Transverse colon (tissue), 4 donors: ENCODE measurements around the gene PTGES2. TPM values are rescaled to one million over a fixed set of nuclear protein-coding genes. Genes with fewer than 3 reads are reported as not detected.

Experiments used
- DNase-seq: peaks from one replicate; pipeline ENCODE4 v3.0.0-alpha.2; 2019
- H3K27ac ChIP-seq, 4 donors: fragments of 200-600 bp; sonication (generic); 2 replicates each; pipeline ENCODE4 v1.5.1; 2016 to 2018; ENCODE audit warnings: inconsistent platforms in 4 of 4
- H3K27me3 ChIP-seq: fragments of 200-600 bp; sonication (generic); 2 replicates; pipeline ENCODE4 v1.5.1; 2017; ENCODE audit warnings: inconsistent platforms
- H3K36me3 ChIP-seq, 4 donors: fragments of 200-600 bp; sonication (generic); 2 replicates each; pipeline ENCODE4 v1.5.1; 2017 to 2019; ENCODE audit warnings: inconsistent platforms in 4 of 4
- H3K4me1 ChIP-seq, 4 donors: fragments of 200-600 bp; sonication (generic); 2 replicates each; pipeline ENCODE4 v1.5.1; 2017 to 2020; ENCODE audit warnings: inconsistent platforms in 4 of 4
- H3K4me3 ChIP-seq, 4 donors: fragments of 200-600 bp; sonication (generic); 1 replicate in 1 of 4; 2 replicates in 3 of 4; pipeline versions ENCODE4 v1.5.1 to v1.6.1; 2017 to 2019; ENCODE audit warnings: inconsistent platforms in 4 of 4
- H3K9me3 ChIP-seq, 2 donors: fragments of 200-600 bp; sonication (generic); 2 replicates each; pipeline ENCODE4 v1.5.1; 2017 to 2019; ENCODE audit warnings: inconsistent platforms in 2 of 2
- EP300 ChIP-seq: sonication (generic); formaldehyde crosslinking; IDR thresholded peaks from one replicate; pipeline ENCODE4 v1.6.1; 2017; ENCODE audit warnings: antibody characterized with exemption, low read depth
- POLR2A ChIP-seq: fragments of 450-650 bp; IDR thresholded peaks from one replicate; pipeline ENCODE4 v1.6.1; 2016; ENCODE audit warnings: antibody characterized with exemption, mild to moderate bottlenecking, moderate library complexity
- POLR2AphosphoS5 ChIP-seq, 3 donors: sonication (generic); formaldehyde crosslinking; IDR thresholded peaks; one replicate each; pipeline ENCODE4 v1.6.1; 2016; ENCODE audit warnings: antibody characterized with exemption in 3 of 3
- WGBS, 2 donors: methylation state at CpG; one replicate each; pipeline ENCODE4 v1.1.5; 2018; ENCODE audit warnings: low coverage in 1 of 2; 5-methylcytosine and 5-hydroxymethylcytosine counted together
- in situ Hi-C, 4 donors: fragments of 200-750 bp; cut with MboI; loops; one replicate each; pipeline versions ENCODE4 v1.15.0 to v1.15.1; 2017; ENCODE audit warnings: low sequenced_read_pairs in 3 of 4, low pct_ligation_motif_present in 1 of 4, low pct_unique_long_range_greater_than_20kb in 1 of 4
- intact Hi-C: fragments of 100-400 bp; cut with DNase I; formaldehyde crosslinking; loops from one replicate; pipeline ENCODE4 v1.15.1; 2023; ENCODE audit warnings: low total_unique reads
- total RNA-seq, 4 donors: library from RNA; depleted of rRNA; stranded (reverse); fragments of >200 nt; gene quantifications; one replicate each; pipeline ENCODE4 v1.1.0, GENCODE V29; 2016
- TF ChIP-seq, protein P1 (sequence below), 5 experiments: fragments of 200-600 bp in 3 of 5; fragments of 450-650 bp in 2 of 5; sonication (generic) in 3 of 5; IDR thresholded peaks; 1 replicate in 2 of 5; 2 replicates in 3 of 5; pipeline ENCODE4 v1.5.1; 2016 to 2017; ENCODE audit warnings: antibody characterized with exemption in 5 of 5, inconsistent platforms in 3 of 5, mild to moderate bottlenecking in 2 of 5, moderate library complexity in 1 of 5

Gene PTGES2
- total RNA-seq, 4 donors from 2014 or later, result 109 to 434 (median 164) TPM

DNA sequence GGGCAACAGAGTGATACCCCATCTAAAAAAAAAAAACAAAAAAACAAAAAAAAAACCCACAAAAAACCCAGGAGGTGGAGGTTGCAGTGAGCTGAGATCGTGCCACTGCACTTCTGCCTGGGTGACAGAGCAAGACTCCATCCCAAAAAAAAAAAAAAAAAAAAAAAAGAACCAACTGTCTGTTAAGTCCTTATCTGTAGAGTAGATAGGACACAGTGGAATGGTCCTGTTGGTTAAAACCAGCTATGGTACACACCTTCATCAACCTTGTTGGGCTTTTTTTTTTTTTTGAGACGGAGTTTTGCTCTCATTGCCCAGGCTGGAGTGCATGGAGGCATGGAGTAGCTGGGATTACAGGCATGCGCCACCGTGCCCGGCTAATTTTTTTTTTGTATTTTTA, 47.3 kb downstream of the PTGES2 start:
- no peak for DNase-seq
- Histone ChIP-seq H3K9me3 (no peaks in the 10 kb centered on the region), H3K4me1 (peaks cover 37 to 80% (median 45%) of the 10 kb centered on the region in 4 donors), H3K27ac (peak overlapping the region; percentile 85 to 89 (median 86)), H3K36me3 (no peaks in the 10 kb centered on the region), H3K4me3 (no peak overlapping the region), H3K27me3 (no peaks in the 10 kb centered on the region)
- intact Hi-C loops, result no loop called here
- WGBS, 2 donors, result 92 to 98% methylated on average over 5 of the region's 5 CpGs
- in situ Hi-C loops, result no loop called here
- TF ChIP-seq EP300 (no peak), POLR2AphosphoS5 (IDR thresholded peaks at IDR 0.05) (no peak), POLR2A (no peak)
- TF ChIP-seq, protein P1, sequence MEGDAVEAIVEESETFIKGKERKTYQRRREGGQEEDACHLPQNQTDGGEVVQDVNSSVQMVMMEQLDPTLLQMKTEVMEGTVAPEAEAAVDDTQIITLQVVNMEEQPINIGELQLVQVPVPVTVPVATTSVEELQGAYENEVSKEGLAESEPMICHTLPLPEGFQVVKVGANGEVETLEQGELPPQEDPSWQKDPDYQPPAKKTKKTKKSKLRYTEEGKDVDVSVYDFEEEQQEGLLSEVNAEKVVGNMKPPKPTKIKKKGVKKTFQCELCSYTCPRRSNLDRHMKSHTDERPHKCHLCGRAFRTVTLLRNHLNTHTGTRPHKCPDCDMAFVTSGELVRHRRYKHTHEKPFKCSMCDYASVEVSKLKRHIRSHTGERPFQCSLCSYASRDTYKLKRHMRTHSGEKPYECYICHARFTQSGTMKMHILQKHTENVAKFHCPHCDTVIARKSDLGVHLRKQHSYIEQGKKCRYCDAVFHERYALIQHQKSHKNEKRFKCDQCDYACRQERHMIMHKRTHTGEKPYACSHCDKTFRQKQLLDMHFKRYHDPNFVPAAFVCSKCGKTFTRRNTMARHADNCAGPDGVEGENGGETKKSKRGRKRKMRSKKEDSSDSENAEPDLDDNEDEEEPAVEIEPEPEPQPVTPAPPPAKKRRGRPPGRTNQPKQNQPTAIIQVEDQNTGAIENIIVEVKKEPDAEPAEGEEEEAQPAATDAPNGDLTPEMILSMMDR (IDR thresholded peaks at IDR 0.05), result no peak

DNA sequence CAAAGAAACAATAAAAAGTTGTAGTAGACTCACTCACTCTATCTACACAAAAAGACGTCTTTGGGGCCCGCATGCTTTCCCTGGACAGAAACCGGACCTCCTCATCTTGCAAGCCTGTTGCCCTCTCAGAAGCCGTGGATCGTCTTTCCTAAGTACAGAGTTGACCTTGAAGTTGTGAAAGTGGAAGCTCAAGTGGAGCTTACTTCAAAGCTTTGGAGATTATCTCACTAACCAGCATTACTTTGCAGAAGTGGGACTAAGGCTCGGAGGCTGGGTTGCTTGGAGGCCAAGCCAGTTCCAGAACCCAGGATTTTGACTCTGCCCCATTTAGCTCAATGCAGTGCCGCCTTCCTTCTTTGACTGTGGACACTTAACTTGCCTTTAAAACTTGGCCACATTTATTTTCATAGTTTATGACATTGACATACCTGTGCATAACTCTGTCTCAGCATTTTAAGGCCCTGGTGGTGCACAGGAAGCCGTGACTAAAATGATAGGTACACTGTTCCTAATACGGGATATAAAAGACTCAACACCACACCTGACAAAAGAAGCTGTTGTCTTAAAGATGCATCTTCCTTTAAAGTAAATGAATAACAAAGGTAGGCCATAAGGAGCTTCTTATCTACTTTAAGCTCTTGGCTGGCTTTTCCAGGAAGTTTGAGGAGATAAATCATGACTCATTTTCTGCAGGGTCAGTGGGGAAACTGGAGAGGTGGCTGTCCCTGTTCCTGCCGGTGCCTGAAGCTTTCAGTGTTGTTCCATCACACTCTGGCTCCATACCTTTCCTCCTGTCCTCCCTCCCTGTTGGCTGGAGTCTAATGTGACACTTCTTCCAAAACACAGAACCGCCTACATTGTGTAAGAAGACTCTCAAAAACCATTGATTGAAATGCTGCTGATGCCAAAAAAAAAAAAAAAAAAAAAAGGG, 48.8 kb downstream of the PTGES2 start:
- peak; percentile 62 for DNase-seq
- H3K4me1 ChIP-seq, result peaks cover 40 to 85% (median 51%) of the 10 kb centered on the region in 4 donors
- no peaks in the 10 kb centered on the region for H3K36me3 ChIP-seq
- intact Hi-C loops, result no loop called here
- H3K9me3 ChIP-seq, result no peaks in the 10 kb centered on the region
- no peaks in the 10 kb centered on the region for H3K27me3 ChIP-seq
- peak overlapping the region; percentile 85 to 89 (median 86) for H3K27ac ChIP-seq
- no peak for TF ChIP-seq POLR2A
- peak in 2 of 3 donors; percentile 51 to 67 for TF ChIP-seq POLR2AphosphoS5 (IDR thresholded peaks at IDR 0.05)
- 35 to 80% methylated on average over 3 to 11 of the region's 11 CpGs for WGBS, 2 donors
- in situ Hi-C loops, result no loop called here
- peak overlapping the region in 1 of 4 donors; percentile 18 for H3K4me3 ChIP-seq

DNA sequence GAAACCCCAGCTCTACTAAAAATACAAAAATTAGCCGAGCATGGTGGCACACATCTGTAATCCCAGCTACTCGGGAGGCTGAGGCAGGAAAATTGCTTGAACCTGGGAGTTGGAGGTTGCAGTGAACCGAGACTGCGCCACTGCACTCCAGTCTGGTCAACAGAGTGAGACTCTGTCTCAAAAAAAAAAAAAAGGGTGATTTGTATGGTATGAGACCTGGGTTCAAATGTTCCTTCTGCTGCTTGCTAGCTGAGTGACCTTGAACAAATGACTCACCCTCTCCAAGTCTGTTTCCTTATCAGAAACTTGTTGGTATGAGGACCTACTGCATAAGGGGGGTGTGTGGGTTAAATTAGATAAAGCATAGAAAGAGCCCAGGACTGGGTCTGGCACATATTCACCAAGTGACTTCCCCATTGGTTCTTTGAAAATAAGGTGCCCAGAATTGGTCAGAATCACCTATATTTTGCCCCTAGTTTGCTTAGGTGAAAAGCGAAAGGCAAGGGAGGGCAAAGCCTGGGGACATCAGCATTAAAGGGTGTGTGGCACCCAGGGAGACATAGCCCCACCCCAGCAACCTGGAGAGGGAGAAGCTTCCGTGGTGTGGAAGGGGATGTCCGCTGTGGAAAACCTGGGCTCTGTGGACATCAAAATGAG, 49.6 kb downstream of the PTGES2 start:
- H3K36me3 ChIP-seq, result no peaks in the 10 kb centered on the region
- in situ Hi-C loops (no loop called here), intact Hi-C loops (no loop called here)
- no peak overlapping the region for H3K4me3 ChIP-seq
- no peak for DNase-seq
- TF ChIP-seq, protein P1 (IDR thresholded peaks at IDR 0.05), result no peak
- TF ChIP-seq EP300 (no peak), POLR2AphosphoS5 (IDR thresholded peaks at IDR 0.05) (peak in 1 of 3 donors; percentile 30)
- no peaks in the 10 kb centered on the region for H3K27me3 ChIP-seq
- peak overlapping the region; percentile 85 to 89 (median 86) for H3K27ac ChIP-seq
- WGBS, 2 donors, result 80 to 89% methylated on average over 5 to 7 of the region's 7 CpGs
- peaks cover 47 to 92% (median 59%) of the 10 kb centered on the region in 4 donors for H3K4me1 ChIP-seq
- no peaks in the 10 kb centered on the region for H3K9me3 ChIP-seq

DNA sequence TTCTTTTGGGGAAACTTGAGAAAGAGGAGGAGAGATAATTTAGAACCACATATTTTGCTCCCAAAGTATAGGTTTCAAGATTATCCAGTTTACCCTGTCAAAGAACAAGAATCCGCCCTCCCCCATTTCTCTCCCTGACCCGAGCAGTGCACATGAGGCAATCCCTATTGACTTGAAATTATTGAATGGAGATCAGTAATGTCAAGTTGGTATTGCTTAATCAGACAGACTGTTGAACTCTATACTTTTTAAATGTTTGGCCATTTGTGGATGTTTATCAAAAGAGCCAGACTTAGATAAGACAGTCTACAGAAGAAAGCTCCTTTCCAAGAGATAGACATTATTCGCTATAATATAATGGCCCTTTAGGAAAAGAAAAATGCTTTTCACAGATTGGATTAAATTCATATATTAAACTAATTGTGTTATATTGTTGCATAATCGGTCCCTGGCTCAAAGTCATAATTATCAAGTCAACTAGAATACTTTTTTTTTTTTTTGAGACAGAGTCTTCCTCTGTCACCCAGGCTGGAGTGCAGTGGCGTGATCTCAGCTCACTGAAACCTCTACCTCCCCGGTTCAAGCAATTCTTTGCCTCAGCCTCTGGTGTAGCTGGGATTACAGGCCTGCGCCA, 54.2 kb downstream of the PTGES2 start:
- in situ Hi-C loops (no loop called here), intact Hi-C loops (loop anchor here (1.0 kb wide), 1 partner anchor 19 kb away; no protein-coding TSS in a partner anchor)
- Histone ChIP-seq H3K4me1 (peaks cover 46 to 93% (median 68%) of the 10 kb centered on the region in 4 donors), H3K27ac (peak overlapping the region; percentile 97 to 100 (median 99)), H3K27me3 (no peaks in the 10 kb centered on the region), H3K9me3 (no peaks in the 10 kb centered on the region), H3K36me3 (no peaks in the 10 kb centered on the region), H3K4me3 (no peak overlapping the region)
- TF ChIP-seq POLR2AphosphoS5 (IDR thresholded peaks at IDR 0.05), result no peak
- WGBS, 2 donors, result 58 to 79% methylated on average over 4 to 7 of the region's 7 CpGs
- no peak for DNase-seq
